PC-3 (cell line): Measurements from ENCODE around the gene EYS. TPM values are rescaled to one million over a fixed set of nuclear protein-coding genes. Genes with fewer than 3 reads are reported as not detected.

Experiments
- ATAC-seq: fragments of 200-7000 bp; cut with Tn5 transposase; 2 replicates; pipeline ENCODE4 v1.9.1; 2020; ENCODE audit warnings: mild to moderate bottlenecking, moderate library complexity
- BruUV-seq: library from RNA; stranded (reverse); fragments of 400-500 nt; replicated peaks from 2 replicates; lab custom pipeline; 2021; lab: Mats Ljungman, UMichigan
- CTCF ChIA-PET: fragments of 300-600 bp; sonication (Branson Sonifier 250); formaldehyde crosslinking; loops from one replicate; lab custom pipeline; 2022; ENCODE audit warnings: antibody characterized with exemption; lab: Charles Lee
- POLR2A ChIA-PET: fragments of 300-600 bp; sonication (Branson Sonifier 250); formaldehyde crosslinking; loops from one replicate; lab custom pipeline; 2022; ENCODE audit warnings: antibody characterized with exemption; ENCODE audit not compliant: unreplicated experiment; lab: Charles Lee
- DNase-seq: peaks from one replicate; pipeline ENCODE4 v3.0.0-alpha.2; 2015
- H2AFZ ChIP-seq: fragments of 300-600 bp; sonication (generic); 2 replicates; pipeline ENCODE4 v1.6.0; 2016; ENCODE audit warnings: antibody characterized with exemption, low read length
- H3F3A ChIP-seq: fragments of 300-600 bp; sonication (generic); one replicate; pipeline ENCODE4 v1.6.0; 2017; ENCODE audit warnings: antibody characterized with exemption, low read length, control low read depth, mild to moderate bottlenecking; ENCODE audit not compliant: unreplicated experiment
- H3K27ac ChIP-seq: fragments of 300-600 bp; sonication (generic); 2 replicates; pipeline ENCODE4 v1.5.1; 2016; ENCODE audit warnings: mild to moderate bottlenecking, low read length
- H3K27me3 ChIP-seq: fragments of 300-600 bp; sonication (generic); 2 replicates; pipeline ENCODE4 v1.6.1; 2016; ENCODE audit warnings: low read length, mixed read lengths
- H3K36me3 ChIP-seq: fragments of 300-600 bp; sonication (generic); 2 replicates; pipeline ENCODE4 v1.6.1; 2016; ENCODE audit warnings: low read depth, mixed run types, low read length, mixed read lengths
- H3K4me1 ChIP-seq: fragments of 300-600 bp; sonication (generic); 2 replicates; pipeline ENCODE4 v1.5.1; 2016; ENCODE audit warnings: low read length; ENCODE audit not compliant: insufficient read depth
- H3K4me2 ChIP-seq: fragments of 300-600 bp; sonication (generic); 2 replicates; pipeline ENCODE4 v1.6.0; 2016; ENCODE audit warnings: low read length
- H3K4me3 ChIP-seq: fragments of 300-600 bp; sonication (generic); 2 replicates; pipeline ENCODE4 v1.5.1; 2016; ENCODE audit warnings: mild to moderate bottlenecking, low read length, mixed read lengths
- H3K79me2 ChIP-seq: fragments of 300-600 bp; sonication (generic); 2 replicates; pipeline ENCODE4 v1.6.1; 2017; ENCODE audit warnings: low read length, mixed read lengths
- H3K9ac ChIP-seq: fragments of 300-600 bp; sonication (generic); 2 replicates; pipeline ENCODE4 v1.6.0; 2016; ENCODE audit warnings: mild to moderate bottlenecking, low read length
- H3K9me2 ChIP-seq: fragments of 300-600 bp; sonication (generic); replicated peaks from 2 replicates; pipeline ENCODE4 v1.6.1; 2016; ENCODE audit warnings: mixed run types, low read length, mixed read lengths
- H3K9me3 ChIP-seq: fragments of 300-600 bp; sonication (generic); 2 replicates; pipeline ENCODE4 v1.6.1; 2016; ENCODE audit warnings: low read length, mixed read lengths
- H4K20me1 ChIP-seq: fragments of 300-600 bp; sonication (generic); 2 replicates; pipeline ENCODE4 v1.6.1; 2016; ENCODE audit warnings: low read length, mixed read lengths
- EZH2 ChIP-seq: fragments of 300-600 bp; sonication (generic); IDR thresholded peaks from one replicate; pipeline ENCODE4 v1.6.1; 2017; ENCODE audit warnings: antibody characterized with exemption, mild to moderate bottlenecking, low read length; ENCODE audit not compliant: unreplicated experiment
- EZH2phosphoT487 ChIP-seq: fragments of 300-600 bp; sonication (generic); IDR thresholded peaks from 2 replicates; pipeline ENCODE4 v1.6.1; 2018; ENCODE audit warnings: mild to moderate bottlenecking, antibody characterized with exemption, low read length, borderline replicate concordance
- intact Hi-C: fragments of 100-400 bp; cut with micrococcal nuclease; formaldehyde crosslinking; loops from 2 replicates; pipeline ENCODE4 v1.9.0; 2023
- total RNA-seq: library from RNA; depleted of rRNA; stranded (reverse); fragments of >200 nt; gene quantifications from 2 replicates; pipeline ENCODE4 v1.2.3, GENCODE V29; 2014
- TF ChIP-seq, protein P1 (sequence below): fragments of 300-600 bp; sonication (generic); conservative IDR thresholded peaks from 2 replicates; pipeline ENCODE4 v1.5.1; 2017; ENCODE audit warnings: antibody characterized with exemption, low read depth, mild to moderate bottlenecking, low read length

The EYS gene
- total RNA-seq, 1 experiment from 2014 or later, result 0.07 TPM

DNA sequence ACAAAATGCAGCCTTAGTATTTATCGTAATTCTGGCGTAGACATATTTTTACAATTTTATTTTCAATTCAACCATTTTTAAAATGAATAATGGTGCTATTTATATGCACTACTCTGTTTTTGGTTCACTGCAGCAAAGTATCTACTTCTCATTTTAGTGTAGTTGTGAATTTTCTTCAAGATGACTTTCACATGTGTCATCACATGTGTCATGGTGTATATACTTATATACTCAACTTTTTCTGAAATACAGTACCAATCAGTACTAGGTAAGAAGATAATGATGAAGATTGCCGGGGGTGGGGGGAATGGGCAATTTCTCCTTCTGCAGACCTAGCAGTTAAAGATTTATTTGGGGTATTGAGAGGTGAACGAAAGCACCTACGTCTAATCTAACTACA is 1436.9 kb downstream of the EYS start:
- H3K9me2 ChIP-seq, result no peaks in the 10 kb centered on the region
- no peaks in the 10 kb centered on the region for H3F3A ChIP-seq
- no peak overlapping the region for H3K4me3 ChIP-seq
- no peaks in the 10 kb centered on the region for H4K20me1 ChIP-seq
- no TSS peak for BruUV-seq
- DNase-seq (peak; percentile 47), ATAC-seq (peak; percentile 63)
- H3K27ac ChIP-seq, result no peak overlapping the region
- H3K79me2 ChIP-seq, result no peaks in the 10 kb centered on the region
- TF ChIP-seq EZH2, result no peak
- TF ChIP-seq, protein P1, sequence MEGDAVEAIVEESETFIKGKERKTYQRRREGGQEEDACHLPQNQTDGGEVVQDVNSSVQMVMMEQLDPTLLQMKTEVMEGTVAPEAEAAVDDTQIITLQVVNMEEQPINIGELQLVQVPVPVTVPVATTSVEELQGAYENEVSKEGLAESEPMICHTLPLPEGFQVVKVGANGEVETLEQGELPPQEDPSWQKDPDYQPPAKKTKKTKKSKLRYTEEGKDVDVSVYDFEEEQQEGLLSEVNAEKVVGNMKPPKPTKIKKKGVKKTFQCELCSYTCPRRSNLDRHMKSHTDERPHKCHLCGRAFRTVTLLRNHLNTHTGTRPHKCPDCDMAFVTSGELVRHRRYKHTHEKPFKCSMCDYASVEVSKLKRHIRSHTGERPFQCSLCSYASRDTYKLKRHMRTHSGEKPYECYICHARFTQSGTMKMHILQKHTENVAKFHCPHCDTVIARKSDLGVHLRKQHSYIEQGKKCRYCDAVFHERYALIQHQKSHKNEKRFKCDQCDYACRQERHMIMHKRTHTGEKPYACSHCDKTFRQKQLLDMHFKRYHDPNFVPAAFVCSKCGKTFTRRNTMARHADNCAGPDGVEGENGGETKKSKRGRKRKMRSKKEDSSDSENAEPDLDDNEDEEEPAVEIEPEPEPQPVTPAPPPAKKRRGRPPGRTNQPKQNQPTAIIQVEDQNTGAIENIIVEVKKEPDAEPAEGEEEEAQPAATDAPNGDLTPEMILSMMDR, result no peak
- no peak for TF ChIP-seq EZH2phosphoT487
- intact Hi-C loops, result no loop called here
- no peaks in the 10 kb centered on the region for H3K36me3 ChIP-seq
- CTCF ChIA-PET, result no interaction called here
- no peaks in the 10 kb centered on the region for H3K9me3 ChIP-seq
- H3K4me2 ChIP-seq, result 0 out of 2 replicates have a peak overlapping the region, but pooled peaks have one; percentile 6
- H3K4me1 ChIP-seq, result peaks cover 16% of the 10 kb centered on the region; the same call in 1 of the 2 replicates
- no peak overlapping the region for H2AFZ ChIP-seq
- H3K9ac ChIP-seq, result no peak overlapping the region
- H3K27me3 ChIP-seq, result no peaks in the 10 kb centered on the region
- POLR2A ChIA-PET, result no interaction called here

DNA sequence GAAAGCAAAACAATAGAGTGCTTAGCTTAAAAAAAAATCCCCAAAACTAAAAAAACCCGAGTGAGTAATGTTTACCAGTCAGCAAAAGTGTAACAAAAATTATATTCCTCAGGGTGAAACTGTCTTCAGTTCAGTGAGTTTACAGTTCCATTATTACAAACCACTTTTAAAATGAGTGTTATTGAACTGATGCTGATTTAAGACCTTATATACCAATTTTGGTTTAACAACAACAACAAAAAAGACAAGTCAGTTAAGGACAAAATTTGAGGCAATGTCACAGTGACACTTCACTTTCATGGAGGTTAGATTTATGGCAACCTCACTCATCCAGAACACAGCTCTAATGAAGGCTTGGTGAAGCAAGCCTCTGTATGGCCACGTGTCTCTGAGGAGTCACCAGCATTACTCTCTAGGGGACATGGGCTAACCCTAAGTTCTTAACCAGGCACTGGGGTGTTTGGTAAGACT is 1440.6 kb downstream of the EYS start:
- no peak overlapping the region for H3K9ac ChIP-seq
- no peaks in the 10 kb centered on the region for H4K20me1 ChIP-seq
- no peaks in the 10 kb centered on the region for H3K79me2 ChIP-seq
- intact Hi-C loops, result no loop called here
- H3K9me3 ChIP-seq, result no peaks in the 10 kb centered on the region
- DNase-seq, result no peak
- H2AFZ ChIP-seq, result peak overlapping the region; percentile 12; the same call in 1 of the 2 replicates
- no peak overlapping the region for H3K4me3 ChIP-seq
- ATAC-seq, result no peak
- no peak overlapping the region for H3K27ac ChIP-seq
- H3K4me2 ChIP-seq, result no peak overlapping the region
- POLR2A ChIA-PET, result no interaction called here
- BruUV-seq, result no TSS peak
- H3K4me1 ChIP-seq, result peaks cover 16% of the 10 kb centered on the region; the same call in 1 of the 2 replicates
- H3K9me2 ChIP-seq, result no peaks in the 10 kb centered on the region
- no peaks in the 10 kb centered on the region for H3K27me3 ChIP-seq
- H3F3A ChIP-seq, result no peaks in the 10 kb centered on the region
- TF ChIP-seq EZH2, result no peak
- TF ChIP-seq EZH2phosphoT487, result no peak
- TF ChIP-seq, protein P1, result no peak
- CTCF ChIA-PET, result no interaction called here
- no peaks in the 10 kb centered on the region for H3K36me3 ChIP-seq

DNA sequence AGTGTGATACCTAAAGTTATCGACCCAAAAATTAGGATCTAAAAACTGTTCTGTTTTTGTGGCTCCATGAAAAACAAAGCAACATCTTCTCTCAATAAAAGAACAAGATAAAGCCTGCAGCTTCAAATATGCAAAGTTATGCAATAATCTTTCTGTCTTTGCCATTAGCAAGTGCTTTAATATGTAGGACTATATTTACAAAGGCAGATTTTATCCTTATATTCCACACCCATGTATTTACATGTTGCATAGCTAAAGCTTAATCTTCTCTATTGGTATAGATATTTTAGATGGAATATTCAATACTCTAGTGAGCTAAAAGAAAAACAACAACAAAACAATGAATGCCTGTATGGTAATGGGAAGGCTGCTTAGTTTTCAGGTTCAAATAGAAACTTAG is 1443.2 kb downstream of the EYS start:
- peak overlapping the region; percentile 64; the same call in 1 of the 2 replicates for H3K4me3 ChIP-seq
- 0 out of 2 replicates have a peak, but pooled peaks cover 6% of the 10 kb centered on the region for H3K4me1 ChIP-seq
- H3K36me3 ChIP-seq, result no peaks in the 10 kb centered on the region
- no peaks in the 10 kb centered on the region for H4K20me1 ChIP-seq
- H3K27ac ChIP-seq, result no peak overlapping the region
- DNase-seq (no peak), ATAC-seq (no peak)
- peak overlapping the region; percentile 79 for H2AFZ ChIP-seq
- no peaks in the 10 kb centered on the region for H3K9me3 ChIP-seq
- H3K27me3 ChIP-seq, result no peaks in the 10 kb centered on the region
- H3F3A ChIP-seq, result no peaks in the 10 kb centered on the region
- peak overlapping the region; percentile 74 for H3K4me2 ChIP-seq
- TF ChIP-seq EZH2phosphoT487, result no peak
- intact Hi-C loops, result no loop called here
- ChIA-PET CTCF (no interaction called here), POLR2A (no interaction called here)
- H3K79me2 ChIP-seq, result no peaks in the 10 kb centered on the region
- no peaks in the 10 kb centered on the region for H3K9me2 ChIP-seq
- no TSS peak for BruUV-seq
- H3K9ac ChIP-seq, result no peak overlapping the region
